Psoas muscle (tissue), 8 donors: Measurements from ENCODE around the gene TRIM4. TPM values are rescaled to one million over a fixed set of nuclear protein-coding genes. Genes with fewer than 3 reads are reported as not detected.
"Not testable (repeated sequence)": the region's sequence is repeated elsewhere in the genome, so short reads cannot be mapped to it uniquely, and the experiment has no call there.

Experiments used
- ATAC-seq, 4 donors: fragments of 200-7000 bp; cut with Tn5 transposase; one replicate each; pipeline ENCODE4 v1.9.1; 2020; ENCODE audit warnings: moderate library complexity in 3 of 4, mild to moderate bottlenecking in 2 of 4
- DNase-seq, 2 donors: peaks; one replicate each; pipeline ENCODE4 v3.0.0-alpha.2; 2020
- H3K27ac ChIP-seq: fragments of 200-600 bp; one replicate; pipeline ENCODE4 v1.8.0; 2022
- H3K27me3 ChIP-seq, 3 donors: fragments of 200-600 bp in 1 of 3; one replicate each; pipeline versions ENCODE4 v1.6.1 to v1.8.0; 2013 to 2022; ENCODE audit warnings: low read length in 2 of 3, mild to moderate bottlenecking in 2 of 3, moderate library complexity in 1 of 3; ENCODE audit not compliant: insufficient read depth in 3 of 3
- H3K36me3 ChIP-seq, 2 donors: fragments of 200-600 bp in 1 of 2; one replicate each; pipeline versions ENCODE4 v1.6.1 to v1.8.0; 2013 to 2022; ENCODE audit warnings: low read depth in 1 of 2, mild to moderate bottlenecking in 1 of 2, moderate library complexity in 1 of 2; ENCODE audit not compliant: insufficient read depth in 1 of 2
- H3K4me1 ChIP-seq: fragments of 200-600 bp; one replicate; pipeline ENCODE4 v1.8.0; 2022
- H3K4me3 ChIP-seq: fragments of 200-600 bp; one replicate; pipeline ENCODE4 v1.8.0; 2022; ENCODE audit warnings: mild to moderate bottlenecking
- H3K9me3 ChIP-seq: fragments of 200-600 bp; one replicate; pipeline ENCODE4 v1.8.0; 2022
- WGBS, 3 donors: extraction: QIAGEN DNeasy Blood & Tissue Kit; methylation state at CpG; one replicate each; pipeline versions ENCODE4 v1.1.6 to v1.1.7; 2013; 5-methylcytosine and 5-hydroxymethylcytosine counted together
- intact Hi-C, 2 donors: fragments of 100-400 bp; cut with DNase I; formaldehyde crosslinking; loops; one replicate each; pipeline versions ENCODE4 v1.11.0 to v1.14.2; 2022
- long read RNA-seq, 2 donors: library from polyadenylated mRNA; unstranded; transcript quantifications; one replicate each; pipeline ENCODE4 v2.0.0, GENCODE V29; 2021
- polyA plus RNA-seq, 3 donors: library from polyadenylated mRNA; stranded (reverse); fragments of 200-250 nt; gene quantifications; one replicate each; pipeline ENCODE4 v1.2.3, GENCODE V29; 2013
- total RNA-seq, 4 donors: library from RNA; stranded (reverse); fragmentation: NEBNext Ultra II Directional in 2 of 4; extraction: Animal tissue kit (Norgen Biotek cat#: 25700) in 2 of 4; gene quantifications; one replicate each; pipeline versions ENCODE4 v1.2.1 to v1.2.4, GENCODE V29; 2021 to 2023
- TF ChIP-seq, protein P1 (sequence below): fragments of 200-600 bp; IDR thresholded peaks from one replicate; pipeline ENCODE4 v1.8.0; 2022; ENCODE audit warnings: antibody characterized with exemption
- donor health status: healthy with polysubstance abuse.
- donor health status: DM: no; HTN: no; CAD: no; lungs with moderate emphysema.
- donor health status: Bipolar disorder and iron deficiency.
- donor health status: healthy.
- donor health status: DM: yes; HTN: yes; CAD: no.
- donor health status: DM: no; HTN: no; CAD: no.
- donor health status: DM: no; HTN: no; CAD: no.
- donor health status: DM: yes; HTN: yes; CAD: no.

Gene TRIM4, protein sequence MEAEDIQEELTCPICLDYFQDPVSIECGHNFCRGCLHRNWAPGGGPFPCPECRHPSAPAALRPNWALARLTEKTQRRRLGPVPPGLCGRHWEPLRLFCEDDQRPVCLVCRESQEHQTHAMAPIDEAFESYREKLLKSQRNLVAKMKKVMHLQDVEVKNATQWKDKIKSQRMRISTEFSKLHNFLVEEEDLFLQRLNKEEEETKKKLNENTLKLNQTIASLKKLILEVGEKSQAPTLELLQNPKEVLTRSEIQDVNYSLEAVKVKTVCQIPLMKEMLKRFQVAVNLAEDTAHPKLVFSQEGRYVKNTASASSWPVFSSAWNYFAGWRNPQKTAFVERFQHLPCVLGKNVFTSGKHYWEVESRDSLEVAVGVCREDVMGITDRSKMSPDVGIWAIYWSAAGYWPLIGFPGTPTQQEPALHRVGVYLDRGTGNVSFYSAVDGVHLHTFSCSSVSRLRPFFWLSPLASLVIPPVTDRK
- total RNA-seq (1 to 10 TPM; 4.4 to 8.9 (median 6.1) TPM), polyA plus RNA-seq (1 to 10 TPM; 2.6 to 8.8 (median 4.3) TPM)
- long read RNA-seq, donor 1, transcript TRIM4-201 (6 exons, 3,374 nt), result major isoform, 5 of 7 reads
- long read RNA-seq, donor 1, partial matches to known transcripts, result 1 of 7 reads
- long read RNA-seq, donor 1, other reads (novel, unspliced or antisense), result 1 of 7 reads
- long read RNA-seq, donor 2, transcript TRIM4-201 (6 exons, 3,374 nt), result major isoform, 6 of 22 reads
- long read RNA-seq, donor 2, partial matches to known transcripts, result 2 of 22 reads
- long read RNA-seq, donor 2, other reads (novel, unspliced or antisense), result 13 of 22 reads

DNA sequence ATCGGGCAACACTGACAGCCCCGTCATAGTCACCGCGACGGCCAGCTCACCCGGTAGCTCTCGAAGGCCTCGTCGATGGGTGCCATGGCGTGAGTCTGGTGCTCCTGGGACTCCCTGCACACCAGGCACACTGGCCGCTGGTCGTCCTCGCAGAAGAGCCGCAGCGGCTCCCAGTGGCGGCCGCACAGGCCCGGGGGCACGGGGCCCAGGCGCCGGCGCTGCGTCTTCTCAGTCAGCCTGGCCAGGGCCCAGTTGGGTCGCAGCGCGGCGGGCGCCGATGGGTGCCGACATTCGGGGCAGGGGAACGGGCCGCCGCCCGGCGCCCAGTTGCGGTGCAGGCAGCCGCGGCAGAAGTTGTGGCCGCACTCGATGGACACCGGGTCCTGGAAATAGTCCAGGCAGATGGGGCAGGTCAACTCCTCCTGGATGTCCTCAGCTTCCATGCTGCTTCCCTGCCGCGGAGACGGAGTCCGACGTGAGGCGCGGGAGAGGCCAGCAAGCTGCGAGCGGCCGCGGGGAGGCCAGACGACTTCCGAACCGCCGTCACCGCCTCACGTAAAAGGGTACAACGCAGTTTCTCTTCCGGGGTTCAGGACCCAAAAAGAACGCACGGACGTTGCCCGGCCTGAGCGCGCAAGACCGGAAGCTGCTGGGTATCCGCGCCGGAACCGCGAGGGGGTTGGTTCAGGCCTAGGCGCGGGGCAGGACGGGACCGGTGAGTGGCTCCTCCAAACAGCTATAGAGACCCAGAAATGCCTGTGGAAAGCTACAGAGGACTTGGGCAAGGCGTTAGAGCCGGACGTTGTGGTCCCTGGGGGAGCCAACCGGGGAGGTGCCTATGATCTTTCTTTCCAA lies at the start of gene TRIM4:
Gene TRIM4, minus strand, starts transcription at position 572 of the 855 bp plus-strand sequence. Its CDS starts 129 bp downstream, at position 443.
- intact Hi-C loops, result loop anchor here (5.0 to 10.0 kb wide), 3 partner anchors 68 to 284 kb away; no protein-coding TSS in a partner anchor
- Histone ChIP-seq H3K27me3 (no peaks in the 10 kb centered on the region), H3K9me3 (no peaks in the 10 kb centered on the region), H3K4me1 (peaks cover 26% of the 10 kb centered on the region), H3K36me3 (peaks cover 5 to 39% of the 10 kb centered on the region in 2 donors), H3K27ac (peak within 1 kb of the TSS; percentile 96), H3K4me3 (peak within 1 kb of the TSS; percentile 97)
- WGBS, 3 donors, result 1 to 2% (median 1%) methylated on average over 68 to 81 of the region's 81 CpGs
- TF ChIP-seq, protein P1, sequence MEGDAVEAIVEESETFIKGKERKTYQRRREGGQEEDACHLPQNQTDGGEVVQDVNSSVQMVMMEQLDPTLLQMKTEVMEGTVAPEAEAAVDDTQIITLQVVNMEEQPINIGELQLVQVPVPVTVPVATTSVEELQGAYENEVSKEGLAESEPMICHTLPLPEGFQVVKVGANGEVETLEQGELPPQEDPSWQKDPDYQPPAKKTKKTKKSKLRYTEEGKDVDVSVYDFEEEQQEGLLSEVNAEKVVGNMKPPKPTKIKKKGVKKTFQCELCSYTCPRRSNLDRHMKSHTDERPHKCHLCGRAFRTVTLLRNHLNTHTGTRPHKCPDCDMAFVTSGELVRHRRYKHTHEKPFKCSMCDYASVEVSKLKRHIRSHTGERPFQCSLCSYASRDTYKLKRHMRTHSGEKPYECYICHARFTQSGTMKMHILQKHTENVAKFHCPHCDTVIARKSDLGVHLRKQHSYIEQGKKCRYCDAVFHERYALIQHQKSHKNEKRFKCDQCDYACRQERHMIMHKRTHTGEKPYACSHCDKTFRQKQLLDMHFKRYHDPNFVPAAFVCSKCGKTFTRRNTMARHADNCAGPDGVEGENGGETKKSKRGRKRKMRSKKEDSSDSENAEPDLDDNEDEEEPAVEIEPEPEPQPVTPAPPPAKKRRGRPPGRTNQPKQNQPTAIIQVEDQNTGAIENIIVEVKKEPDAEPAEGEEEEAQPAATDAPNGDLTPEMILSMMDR, result peak; percentile 32
- DNase-seq, result peak; percentile 95
- peak; percentile 97 to 99 (median 98) for ATAC-seq

DNA sequence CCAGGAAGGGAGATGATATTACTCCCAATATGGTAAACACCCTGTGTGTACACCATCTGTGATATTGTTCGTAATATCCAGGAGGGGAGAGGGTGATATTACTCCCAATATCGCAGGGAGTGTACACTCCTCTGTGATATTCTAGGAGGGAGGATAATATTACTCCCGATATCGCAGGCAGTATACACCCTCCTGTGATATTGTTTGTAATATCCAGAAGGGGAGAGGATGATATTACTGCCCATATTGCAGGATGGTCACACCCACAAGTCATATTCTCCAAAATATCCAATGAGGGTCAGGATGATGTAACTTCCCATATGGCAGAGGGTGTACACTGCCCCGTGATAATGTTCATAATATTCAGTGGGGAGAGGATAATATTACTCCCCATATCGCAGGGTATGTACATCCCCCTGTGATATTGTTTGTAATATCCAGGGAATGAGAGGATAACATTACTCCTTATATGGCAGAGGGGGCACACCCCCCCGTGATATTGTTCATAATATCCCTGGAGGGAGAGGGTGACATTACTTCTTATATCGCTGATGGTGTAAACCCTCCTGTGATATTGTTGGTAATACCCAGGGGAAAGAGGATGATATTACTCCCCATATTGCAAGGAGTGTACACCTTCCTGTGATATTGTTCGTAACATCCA lies 39.4 kb upstream of the TRIM4 start:
- Histone ChIP-seq H3K27ac (no peak overlapping the region), H3K4me1 (no peaks in the 10 kb centered on the region), H3K27me3 (peaks cover 4 to 50% (median 25%) of the 10 kb centered on the region in 3 donors), H3K4me3 (no peak overlapping the region), H3K36me3 (no peaks in the 10 kb centered on the region), H3K9me3 (no peaks in the 10 kb centered on the region)
- TF ChIP-seq, protein P1, result no peak
- intact Hi-C loops, result no loop called here
- ATAC-seq, result no peak
- WGBS, 3 donors, result 68 to 71% (median 69%) methylated on average over 9 of the region's 9 CpGs
- no peak for DNase-seq

DNA sequence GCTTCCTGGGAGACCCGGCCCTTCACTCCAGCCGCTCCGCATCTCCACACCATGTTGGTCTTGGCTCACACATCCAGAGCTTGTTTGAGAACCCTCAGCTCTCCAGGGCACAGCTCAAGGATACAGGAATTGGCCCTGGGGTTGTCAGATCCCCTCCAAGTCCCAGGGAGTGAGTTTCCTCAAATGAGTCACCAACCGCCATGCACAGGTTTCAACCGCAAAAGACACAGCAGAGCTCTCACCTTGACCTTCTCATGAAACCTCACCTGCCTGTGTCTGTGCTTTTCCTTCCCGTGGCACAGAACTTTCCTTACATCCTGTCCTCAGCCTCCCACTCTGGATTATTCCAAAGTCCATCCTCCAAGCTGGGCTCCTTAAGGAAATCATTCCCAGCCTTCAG lies 35.9 kb upstream of the TRIM4 start:
- Histone ChIP-seq H3K4me3 (no peak overlapping the region), H3K9me3 (no peaks in the 10 kb centered on the region), H3K27me3 (peaks cover 0 to 22% (median 14%) of the 10 kb centered on the region in 3 donors), H3K27ac (no peak overlapping the region), H3K4me1 (no peaks in the 10 kb centered on the region), H3K36me3 (no peaks in the 10 kb centered on the region)
- TF ChIP-seq, protein P1, result no peak
- intact Hi-C loops, result no loop called here
- WGBS, 3 donors, result 73 to 90% (median 75%) methylated on average over 6 of the region's 6 CpGs
- no peak for DNase-seq
- ATAC-seq, result no peak

DNA sequence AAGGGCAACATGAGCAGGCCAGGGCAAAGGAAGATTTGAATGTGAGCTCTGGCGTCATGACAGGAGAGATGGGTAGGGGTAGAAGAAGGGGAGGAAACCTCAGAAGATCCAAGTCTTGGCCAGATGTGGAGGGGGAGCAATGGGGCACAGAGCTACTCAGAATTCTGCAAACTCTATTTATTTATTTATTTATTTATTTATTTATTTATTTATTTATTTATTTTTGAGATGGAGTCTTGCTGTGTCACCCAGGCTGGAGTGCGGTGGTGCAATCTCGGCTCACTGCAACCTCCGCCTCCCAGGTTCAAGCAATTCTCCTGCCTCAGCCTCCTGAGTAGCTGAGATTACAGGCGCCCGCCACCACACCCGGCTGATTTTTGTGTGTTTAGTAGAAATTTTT lies 35.3 kb upstream of the TRIM4 start:
- 86 to 90% (median 88%) methylated on average over 7 of the region's 7 CpGs for WGBS, 3 donors
- intact Hi-C loops, ATAC-seq: not testable (repeated sequence)

More for the DNA sequence above, 35.3 kb upstream of the TRIM4 start:
- H3K4me3 ChIP-seq, DNase-seq, H3K9me3 ChIP-seq, H3K27ac ChIP-seq, H3K4me1 ChIP-seq, H3K36me3 ChIP-seq: not testable (repeated sequence)
- peaks cover 0 to 17% (median 11%) of the 10 kb centered on the region in 3 donors for H3K27me3 ChIP-seq
